ENCODE data around the gene ADGB. TPM values are rescaled to one million over a fixed set of nuclear protein-coding genes. Genes with fewer than 3 reads are reported as not detected.

ADGB gene
- total and polyA plus RNA-seq, 2 donors (not counting 1 experiment from before 2014, with no cell fraction given), result not detected

- TF ChIP-seq CTCF (conservative IDR thresholded peaks at IDR 0.05 in 1 of 2, IDR thresholded peaks at IDR 0.05 in 1 of 2; ENCODE audit: low read depth in 1 of 2, low read length in 2 of 2), result no peak
- TF ChIP-seq EZH2 (IDR thresholded peaks at IDR 0.05; ENCODE audit: low read length, missing control alignments), result no peak
- H3K79me2 ChIP-seq (ENCODE audit: control insufficient read depth, insufficient read depth, low read length), result no peaks in the 10 kb centered on the region
Observed at GRCh38 chr6:146739696-146740095, 140.9 kb downstream of the ADGB start.

GRCh38 chr6:146741609-146742008, 142.8 kb downstream of the ADGB start:
- H2AFZ ChIP-seq (ENCODE audit: low read length), result no peak overlapping the region
- no peaks in the 10 kb centered on the region for H3K4me1 ChIP-seq (ENCODE audit: control insufficient read depth, extremely low read depth, insufficient read depth, low read length)
- H3K9ac ChIP-seq (ENCODE audit: insufficient read depth, low read length), result no peak overlapping the region
- no peak overlapping the region for H3K4me3 ChIP-seq (replicated peaks in 1 of 4; ENCODE audit: control extremely low read depth in 1 of 4, insufficient read depth in 1 of 4, low read depth in 3 of 4, low read length in 4 of 4)
- no peaks in the 10 kb centered on the region for H3K79me2 ChIP-seq (ENCODE audit: control insufficient read depth, insufficient read depth, low read length)
- H4K20me1 ChIP-seq (ENCODE audit: control insufficient read depth, extremely low read depth, insufficient read depth, low read length), result no peaks in the 10 kb centered on the region
- no peaks in the 10 kb centered on the region for H3K36me3 ChIP-seq (ENCODE audit: control insufficient read depth, insufficient read depth, low read length)
- H3K4me2 ChIP-seq (ENCODE audit: extremely low read depth, insufficient read depth, low read length), result no peak overlapping the region
- peak; percentile 2 to 41 for DNase-seq (ENCODE audit: low read depth in 2 of 2)
- H3K27me3 ChIP-seq (ENCODE audit: control insufficient read depth, insufficient read depth, low read length), result no peaks in the 10 kb centered on the region
- no peak overlapping the region for H3K27ac ChIP-seq (ENCODE audit: insufficient read depth, low read length)
- no peaks in the 10 kb centered on the region for H3K9me3 ChIP-seq (ENCODE audit: control insufficient read depth, insufficient read depth, low read depth, low read length)
- no peak for TF ChIP-seq CTCF (conservative IDR thresholded peaks at IDR 0.05 in 1 of 2, IDR thresholded peaks at IDR 0.05 in 1 of 2; ENCODE audit: low read depth in 1 of 2, low read length in 2 of 2)
- TF ChIP-seq EZH2 (IDR thresholded peaks at IDR 0.05; ENCODE audit: low read length, missing control alignments), result no peak

More at GRCh38 chr6:146739696-146740095, 140.9 kb downstream of the ADGB start:
- Histone ChIP-seq H2AFZ (ENCODE audit: low read length) (no peak overlapping the region), H3K27me3 (ENCODE audit: control insufficient read depth, insufficient read depth, low read length) (no peaks in the 10 kb centered on the region), H4K20me1 (ENCODE audit: control insufficient read depth, extremely low read depth, insufficient read depth, low read length) (no peaks in the 10 kb centered on the region), H3K9ac (ENCODE audit: insufficient read depth, low read length) (no peak overlapping the region), H3K9me3 (ENCODE audit: control insufficient read depth, insufficient read depth, low read depth, low read length) (no peaks in the 10 kb centered on the region), H3K4me2 (ENCODE audit: extremely low read depth, insufficient read depth, low read length) (no peak overlapping the region), H3K4me1 (ENCODE audit: control insufficient read depth, extremely low read depth, insufficient read depth, low read length) (no peaks in the 10 kb centered on the region), H3K4me3 (replicated peaks in 1 of 4; ENCODE audit: control extremely low read depth in 1 of 4, insufficient read depth in 1 of 4, low read depth in 3 of 4, low read length in 4 of 4) (no peak overlapping the region), H3K36me3 (ENCODE audit: control insufficient read depth, insufficient read depth, low read length) (no peaks in the 10 kb centered on the region), H3K27ac (ENCODE audit: insufficient read depth, low read length) (no peak overlapping the region)
- no peak for DNase-seq (ENCODE audit: low read depth in 2 of 2)

GRCh38 chr6:146753306-146753705, 154.5 kb downstream of the ADGB start:
- Histone ChIP-seq H3K79me2 (ENCODE audit: control insufficient read depth, insufficient read depth, low read length) (no peaks in the 10 kb centered on the region), H3K36me3 (ENCODE audit: control insufficient read depth, insufficient read depth, low read length) (no peaks in the 10 kb centered on the region), H2AFZ (ENCODE audit: low read length) (no peak overlapping the region), H3K27ac (ENCODE audit: insufficient read depth, low read length) (no peak overlapping the region), H3K4me1 (ENCODE audit: control insufficient read depth, extremely low read depth, insufficient read depth, low read length) (no peaks in the 10 kb centered on the region), H3K9ac (ENCODE audit: insufficient read depth, low read length) (no peak overlapping the region), H4K20me1 (ENCODE audit: control insufficient read depth, extremely low read depth, insufficient read depth, low read length) (no peaks in the 10 kb centered on the region), H3K4me2 (ENCODE audit: extremely low read depth, insufficient read depth, low read length) (no peak overlapping the region), H3K4me3 (replicated peaks in 1 of 4; ENCODE audit: control extremely low read depth in 1 of 4, insufficient read depth in 1 of 4, low read depth in 3 of 4, low read length in 4 of 4) (no peak overlapping the region), H3K27me3 (ENCODE audit: control insufficient read depth, insufficient read depth, low read length) (no peaks in the 10 kb centered on the region), H3K9me3 (ENCODE audit: control insufficient read depth, insufficient read depth, low read depth, low read length) (no peaks in the 10 kb centered on the region)
- no peak for TF ChIP-seq CTCF (conservative IDR thresholded peaks at IDR 0.05 in 1 of 2, IDR thresholded peaks at IDR 0.05 in 1 of 2; ENCODE audit: low read depth in 1 of 2, low read length in 2 of 2)
- no peak for DNase-seq (ENCODE audit: low read depth in 2 of 2)

All from fibroblast of lung (primary cell).